Astrocyte of the cerebellum (primary cell): Measurements from ENCODE around the gene ZNF519.
"Not testable (repeated sequence)": the region's sequence is repeated elsewhere in the genome, so short reads cannot be mapped to it uniquely, and the experiment has no call there.

Source experiments
- DNase-seq: peaks from one replicate; pipeline ENCODE4 v3.0.0-alpha.2; 2011; ENCODE audit warnings: low read depth
- H3K4me3 ChIP-seq: 2 replicates; pipeline ENCODE4 v1.5.1; 2011; ENCODE audit warnings: mild to moderate bottlenecking, low read depth, low read length, moderate library complexity
- CTCF ChIP-seq: IDR thresholded peaks from 2 replicates; pipeline ENCODE4 v1.5.1; 2012; ENCODE audit warnings: low read length, low read depth, moderate library complexity, mild to moderate bottlenecking; ENCODE audit errors: missing control alignments
- in situ Hi-C: cut with HindIII; loops from 2 replicates; pipeline ENCODE4 v1.10.0; 2017; ENCODE audit warnings: low sequenced_read_pairs

Gene ZNF519

GRCh38 chr18:14139583-14139982 is 7.3 kb upstream of the ZNF519 start:
- H3K4me3 ChIP-seq, DNase-seq, in situ Hi-C loops: not testable (repeated sequence)

DNA sequence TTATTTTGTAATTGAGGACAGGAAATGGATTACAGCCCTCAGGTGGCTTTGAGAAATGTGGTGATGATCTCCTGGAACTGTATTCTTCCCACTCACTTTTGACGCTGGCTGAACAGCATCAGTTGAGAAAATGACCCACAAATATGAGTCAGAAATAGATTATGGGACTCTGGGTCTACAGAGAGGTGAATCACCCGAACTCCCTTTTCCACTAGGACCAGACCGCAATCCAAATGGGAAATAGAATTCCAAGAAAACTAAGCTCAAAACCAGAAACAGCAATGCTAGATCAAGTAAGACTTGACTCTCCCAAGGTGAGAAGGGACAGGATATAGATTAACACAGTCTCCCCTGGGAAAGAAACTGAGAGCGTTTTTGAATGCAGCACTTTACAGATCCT is 5.7 kb upstream of the ZNF519 start:
- H3K4me3 ChIP-seq, in situ Hi-C loops, DNase-seq: not testable (repeated sequence)

DNA sequence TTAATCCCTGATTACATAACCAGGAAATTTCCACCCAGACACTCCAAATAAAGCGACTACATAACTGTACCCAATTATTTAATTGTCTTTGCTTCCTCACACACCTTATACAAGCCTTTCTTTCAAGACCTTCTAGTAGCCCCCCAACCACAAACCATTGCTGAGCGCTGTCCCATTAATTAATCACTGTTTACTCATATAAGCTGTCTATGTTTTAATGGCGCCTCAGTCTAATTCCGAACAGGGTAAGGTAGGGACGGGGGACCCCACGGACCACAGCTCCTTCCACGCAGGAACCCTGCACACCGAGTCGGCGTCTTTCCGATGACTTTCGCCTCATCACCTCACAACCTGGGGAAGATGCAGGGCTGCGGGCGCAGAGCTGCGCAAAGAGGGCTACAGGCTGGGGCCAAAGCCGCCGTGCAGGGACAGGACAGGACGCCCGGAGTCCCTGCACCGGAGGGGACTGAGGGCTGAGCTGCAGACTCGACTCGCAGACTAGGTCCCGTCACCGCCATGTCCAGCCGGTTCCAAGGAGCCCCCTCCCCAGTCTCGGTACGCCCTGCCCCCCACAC is 452 bp downstream of the ZNF519 start:
- peak overlapping the region; percentile 67 for H3K4me3 ChIP-seq
- in situ Hi-C loops, DNase-seq: not testable (repeated sequence)

- DNase-seq, H3K4me3 ChIP-seq, in situ Hi-C loops: not testable (repeated sequence)
These were observed 1.4 kb downstream of the ZNF519 start for GRCh38 chr18:14130804-14131203.

GRCh38 chr18:14124689-14125088 is 7.5 kb downstream of the ZNF519 start:
- no peak for TF ChIP-seq CTCF
- DNase-seq, result no peak
- in situ Hi-C loops, result no loop called here
- H3K4me3 ChIP-seq, result no peak overlapping the region

DNA sequence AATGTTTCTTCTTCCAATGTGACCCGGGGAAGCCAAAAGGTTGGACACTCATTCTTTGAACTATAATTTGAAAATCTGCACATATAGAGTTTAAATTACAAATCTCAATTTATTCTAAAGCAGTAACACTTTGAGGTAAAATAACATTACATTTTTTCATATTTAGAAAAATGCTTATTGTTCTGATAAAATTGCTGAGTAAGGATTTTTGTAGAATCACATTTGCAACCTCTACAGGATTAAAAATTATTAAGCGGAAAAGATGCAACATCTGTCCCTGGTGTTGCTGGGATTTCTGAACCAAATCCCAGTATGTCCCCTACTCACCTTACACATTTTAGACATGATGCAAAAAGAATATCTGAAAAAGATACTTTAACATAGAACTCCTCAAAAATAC is 10.1 kb downstream of the ZNF519 start:
- H3K4me3 ChIP-seq, result no peak overlapping the region
- in situ Hi-C loops, result no loop called here
- DNase-seq, result no peak
- TF ChIP-seq CTCF, result no peak

DNA sequence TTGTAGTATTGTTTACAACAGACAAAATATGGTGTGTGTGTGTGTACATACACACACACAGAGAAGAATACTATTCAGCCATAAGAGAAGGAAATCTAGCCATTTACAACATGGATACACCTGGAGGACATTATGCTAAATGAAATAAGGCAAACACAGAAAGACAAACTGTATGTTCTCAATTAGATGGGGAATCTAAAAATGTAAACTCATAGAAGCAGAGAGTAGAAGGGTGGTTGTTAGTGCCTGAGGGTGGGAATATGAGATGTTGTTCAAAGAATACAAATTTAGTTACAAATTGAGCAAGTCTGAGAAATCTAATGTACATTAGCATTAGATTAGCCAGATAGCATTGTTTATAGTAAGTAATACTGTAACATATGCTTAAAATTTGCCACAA is 11.3 kb downstream of the ZNF519 start:
- in situ Hi-C loops, result no loop called here
- DNase-seq, result no peak
- H3K4me3 ChIP-seq, result no peak overlapping the region
- no peak for TF ChIP-seq CTCF

DNA sequence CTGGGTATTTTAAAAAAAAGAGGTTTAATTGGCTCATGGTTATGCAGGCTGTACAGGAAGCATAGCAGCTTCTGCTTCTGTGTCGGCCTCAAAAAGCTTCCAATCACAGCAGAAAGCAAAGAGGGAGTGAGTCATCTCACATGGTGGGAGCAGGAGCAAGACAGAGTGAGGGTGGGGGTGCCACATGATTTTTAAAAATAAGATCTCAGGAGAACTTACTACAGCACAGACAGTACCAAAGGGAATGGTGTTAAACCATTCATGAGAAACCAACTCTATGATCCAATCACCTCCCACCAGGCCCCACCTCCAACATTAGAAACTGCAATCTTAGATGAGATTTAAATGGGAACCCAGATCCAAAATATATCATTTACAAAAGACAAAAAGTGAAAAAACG is 14.6 kb downstream of the ZNF519 start:
- no peak for TF ChIP-seq CTCF
- no peak for DNase-seq
- H3K4me3 ChIP-seq, result no peak overlapping the region
- in situ Hi-C loops, result no loop called here

DNA sequence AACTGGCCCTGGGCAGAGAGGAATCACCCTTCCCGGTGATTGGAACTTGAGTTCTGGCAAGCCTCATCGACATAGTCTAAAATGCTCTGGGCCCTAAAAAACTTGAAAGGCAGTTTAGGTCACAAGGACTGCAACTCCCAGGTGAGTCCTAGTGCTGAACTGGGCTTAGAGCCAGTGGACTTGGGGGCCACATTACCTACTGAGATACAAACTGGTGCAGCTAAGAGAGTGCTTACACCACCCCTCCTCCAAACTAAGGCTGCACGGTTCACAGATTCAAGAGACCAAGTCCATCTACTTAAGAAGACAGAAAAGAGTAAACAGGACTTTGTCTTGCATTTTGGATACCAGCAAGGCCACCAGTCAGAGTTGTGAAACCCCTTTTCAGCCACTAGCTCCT is 25.3 kb downstream of the ZNF519 start:
- in situ Hi-C loops, result no loop called here
- no peak for DNase-seq
- TF ChIP-seq CTCF, result no peak
- H3K4me3 ChIP-seq, result no peak overlapping the region
